ENCODE data around the gene FAM120B.

Gene FAM120B

DNA sequence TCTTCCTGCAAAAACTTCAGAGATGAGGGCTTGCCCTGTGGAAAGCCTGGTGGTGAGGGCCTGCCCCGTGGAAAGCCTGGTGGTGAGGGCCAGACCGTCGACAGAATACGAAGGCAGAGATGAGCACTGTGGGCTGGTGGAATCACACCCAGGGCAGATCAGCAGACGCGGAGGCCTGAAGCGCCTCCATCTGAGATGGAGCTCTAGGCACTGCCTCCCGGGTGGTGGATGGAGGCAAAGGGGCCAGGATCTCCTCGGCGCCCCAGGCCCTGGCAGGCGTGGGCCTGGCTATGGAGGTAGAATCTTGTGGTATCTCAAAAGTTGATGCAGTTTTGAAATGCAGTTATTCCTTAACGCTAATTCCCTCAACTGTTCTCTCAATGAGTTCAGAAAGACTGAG lies 141.8 kb downstream of the FAM120B start:
- DNase-seq, result no peak

DNA sequence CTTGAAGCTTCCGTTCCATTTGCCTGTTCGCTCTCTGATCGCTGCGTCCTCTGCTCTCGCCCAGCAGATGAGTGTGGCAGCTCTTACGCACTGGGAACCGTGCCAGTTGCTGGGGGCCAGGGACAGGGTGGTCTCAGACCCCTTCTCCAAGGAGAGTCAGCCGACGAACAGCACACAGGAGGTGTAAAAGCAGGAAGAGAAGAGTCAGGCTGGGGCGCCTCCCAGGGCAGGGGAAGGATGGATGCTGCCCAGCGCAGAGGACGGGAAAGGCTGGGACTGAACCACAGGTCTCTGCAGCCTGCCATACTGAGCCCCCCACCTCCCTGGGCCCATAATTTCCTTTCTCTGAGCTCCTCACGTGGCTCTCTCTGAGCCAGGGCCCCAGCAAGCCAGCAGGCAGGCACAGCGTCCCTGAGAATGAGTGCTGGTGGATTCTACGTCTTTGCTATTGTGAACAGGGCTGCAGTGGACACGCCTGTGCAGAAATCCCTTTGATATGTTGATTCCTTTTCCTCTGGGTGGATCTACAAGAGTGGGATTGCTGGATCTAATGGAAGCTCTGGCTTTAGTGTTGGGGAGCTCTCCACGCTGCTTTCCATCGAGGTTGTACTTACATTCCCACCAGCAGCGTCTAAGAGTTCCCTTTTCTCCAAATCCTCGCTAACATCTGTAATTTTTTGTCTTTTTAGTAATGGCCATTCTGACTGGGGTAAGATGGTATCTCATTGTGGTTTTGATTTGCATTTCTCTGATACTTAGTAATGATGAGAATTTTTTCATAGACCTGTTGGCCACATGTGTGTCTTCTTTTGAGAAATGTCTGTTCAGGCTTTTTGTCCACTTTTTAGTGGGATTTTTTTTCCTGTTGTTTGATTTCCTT lies 142.4 kb downstream of the FAM120B start:
- no peak for DNase-seq

DNA sequence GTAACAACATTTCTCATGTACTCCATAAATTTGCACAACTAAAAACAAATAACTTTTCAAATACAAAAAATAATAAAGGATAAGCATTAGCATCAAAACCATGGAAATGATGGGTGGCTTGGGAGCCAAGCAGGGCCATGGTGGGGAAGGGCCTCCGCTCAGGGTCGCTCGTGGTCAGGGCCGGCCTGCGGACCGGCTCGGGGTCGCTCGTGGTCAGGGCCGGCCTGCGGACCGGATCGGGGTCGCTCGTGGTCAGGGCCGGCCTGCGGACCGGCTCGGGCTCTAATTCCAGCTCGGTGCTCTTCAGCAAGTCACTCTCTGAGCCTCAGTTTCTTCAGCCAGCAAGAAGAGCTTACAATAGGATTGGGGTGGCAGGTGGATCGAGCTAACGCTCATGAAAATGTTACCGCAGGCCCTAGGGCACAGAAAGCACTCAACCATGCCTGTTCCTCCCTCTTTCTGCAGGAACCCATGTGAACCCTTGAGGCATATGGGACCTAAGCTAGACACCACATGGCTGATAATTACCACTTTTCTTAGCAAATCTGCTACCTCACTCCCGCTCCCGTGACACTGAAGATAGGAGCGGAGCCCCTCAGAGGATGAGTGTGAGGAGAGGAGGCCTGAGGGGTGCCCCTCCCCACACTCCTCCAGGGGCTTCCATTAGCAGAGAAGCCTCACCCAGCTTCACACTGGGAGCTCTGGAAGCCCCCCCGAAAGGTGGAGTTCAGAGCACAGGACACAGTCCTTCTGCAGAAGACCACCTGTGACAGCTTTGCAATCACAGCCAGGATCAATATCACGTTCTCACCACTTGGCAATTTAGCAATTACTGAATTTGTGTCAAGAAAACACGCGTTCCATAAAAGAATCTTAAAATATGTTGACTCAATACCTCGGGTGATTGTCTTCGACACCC lies 143.5 kb downstream of the FAM120B start:
- DNase-seq, result no peak

DNA sequence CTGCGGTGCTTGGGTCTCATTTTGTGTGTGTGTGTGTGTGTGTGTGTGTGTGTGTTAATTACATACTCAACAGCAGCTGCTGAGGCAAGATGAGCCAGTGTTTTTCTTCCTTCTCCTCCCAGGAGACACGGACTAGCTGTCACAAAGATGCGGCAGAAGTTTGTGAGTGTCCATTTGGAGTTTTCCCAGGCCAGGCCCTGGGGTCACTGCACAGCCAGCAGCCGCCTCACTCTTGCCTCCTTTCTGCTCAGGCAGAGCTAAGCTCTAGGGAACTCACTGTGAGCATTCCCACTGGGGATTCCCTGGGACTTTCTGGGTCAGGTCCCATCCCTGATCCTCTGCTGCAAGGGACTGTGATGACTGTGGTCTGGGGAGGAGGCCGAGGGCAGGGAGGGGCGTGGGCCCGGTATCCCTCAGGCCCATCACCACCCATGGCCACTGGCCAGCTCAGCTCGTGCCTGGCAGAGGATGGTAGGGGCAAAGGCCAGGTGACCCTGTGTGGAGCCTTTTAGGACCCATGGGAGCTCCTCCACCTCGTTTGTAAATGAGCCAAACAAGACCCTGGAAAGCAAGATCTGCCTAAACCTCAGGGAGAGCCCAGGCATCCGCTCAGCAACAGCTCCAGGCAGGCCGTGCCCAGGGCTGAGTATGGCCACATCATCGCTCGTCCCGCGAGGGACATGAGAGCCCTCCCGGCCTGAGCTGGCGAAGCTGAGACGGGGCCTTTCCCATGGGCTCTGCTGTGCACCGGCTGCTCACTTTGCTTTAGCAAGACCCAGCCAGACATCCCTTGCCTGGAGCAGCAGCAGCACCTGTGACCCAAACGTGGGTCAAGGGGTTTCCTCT lies 144.6 kb downstream of the FAM120B start:
- no peak for DNase-seq

DNA sequence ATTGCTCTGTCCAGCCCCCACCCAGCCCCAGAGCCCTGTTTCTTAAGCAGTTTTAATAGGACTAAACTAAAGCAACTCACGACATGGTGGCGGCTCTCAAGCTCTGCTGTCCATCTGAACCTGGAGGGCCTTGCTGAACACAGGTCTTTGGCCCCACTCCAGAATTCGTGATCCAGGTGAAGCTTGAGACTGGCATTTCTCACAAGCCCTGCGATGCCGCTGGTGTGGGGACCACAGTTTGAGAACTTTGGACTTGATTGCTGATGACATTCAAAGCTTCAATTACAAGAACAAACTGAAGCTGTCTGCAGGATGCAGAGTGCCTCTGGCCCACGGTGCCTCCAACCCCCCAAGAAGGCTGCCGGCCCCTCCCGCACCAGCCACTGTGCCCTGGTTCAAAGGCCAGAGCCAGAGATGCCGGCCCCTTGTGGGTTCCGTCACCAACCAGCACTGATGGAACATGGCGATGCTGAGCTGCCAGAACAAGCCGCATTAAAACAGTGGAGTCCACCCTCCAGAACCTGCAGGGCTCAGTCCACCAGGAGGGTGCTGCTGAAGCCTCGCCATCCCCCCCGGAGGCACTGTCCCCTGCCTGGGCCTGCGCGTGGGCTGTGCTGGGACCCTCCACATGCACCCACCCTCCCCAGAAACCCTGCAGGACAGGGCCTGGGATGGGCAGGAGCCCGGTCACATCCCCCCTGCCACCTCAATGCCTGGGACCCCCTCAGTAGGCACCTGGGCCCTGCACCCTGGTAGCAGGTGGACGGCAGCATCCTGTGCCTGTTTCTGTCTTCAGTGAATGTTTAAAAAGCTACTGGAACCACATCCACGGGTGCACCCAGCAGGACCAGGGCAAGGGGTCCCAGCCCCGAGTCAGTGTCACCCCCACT lies 145.4 kb downstream of the FAM120B start:
- no peak for DNase-seq

DNA sequence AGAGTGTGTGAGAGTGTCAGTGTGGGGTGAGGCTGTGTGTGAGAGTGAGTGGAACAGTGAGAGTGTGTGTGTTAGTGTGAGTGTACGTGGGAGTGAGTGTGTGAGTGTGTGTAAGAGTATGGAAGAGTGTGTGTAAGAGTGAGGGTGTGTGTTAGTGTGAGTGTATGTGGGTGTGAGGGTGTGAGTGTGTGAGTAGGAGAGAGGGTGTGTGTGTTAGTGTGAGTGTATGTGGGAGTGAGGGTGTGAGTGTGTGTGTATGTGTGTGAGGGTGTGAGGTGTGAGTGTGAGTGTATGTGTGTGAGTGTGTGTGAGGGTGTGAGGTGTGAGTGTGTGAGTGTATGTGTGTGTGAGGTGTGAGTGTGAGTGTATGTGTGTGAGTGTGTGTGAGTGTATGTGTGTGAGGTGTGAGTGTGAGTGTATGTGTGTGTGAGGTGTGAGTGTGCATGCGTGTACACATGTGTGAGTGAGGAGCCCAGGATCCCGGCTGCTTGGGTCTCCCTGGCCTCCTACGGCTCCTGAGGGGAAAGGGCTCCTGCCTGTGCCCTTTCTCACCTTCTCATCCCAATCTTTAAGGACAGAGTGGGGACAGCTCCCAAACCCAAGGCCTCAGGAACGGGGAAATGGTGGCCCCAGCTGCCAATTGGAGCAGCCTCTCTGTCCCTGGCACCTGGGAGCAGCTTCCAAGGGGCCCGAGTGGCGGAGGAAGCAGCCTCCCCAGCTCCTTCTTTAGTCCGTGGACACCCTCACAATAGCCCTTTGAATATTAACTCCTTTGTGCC lies 146.4 kb downstream of the FAM120B start:
- DNase-seq, result no peak

DNA sequence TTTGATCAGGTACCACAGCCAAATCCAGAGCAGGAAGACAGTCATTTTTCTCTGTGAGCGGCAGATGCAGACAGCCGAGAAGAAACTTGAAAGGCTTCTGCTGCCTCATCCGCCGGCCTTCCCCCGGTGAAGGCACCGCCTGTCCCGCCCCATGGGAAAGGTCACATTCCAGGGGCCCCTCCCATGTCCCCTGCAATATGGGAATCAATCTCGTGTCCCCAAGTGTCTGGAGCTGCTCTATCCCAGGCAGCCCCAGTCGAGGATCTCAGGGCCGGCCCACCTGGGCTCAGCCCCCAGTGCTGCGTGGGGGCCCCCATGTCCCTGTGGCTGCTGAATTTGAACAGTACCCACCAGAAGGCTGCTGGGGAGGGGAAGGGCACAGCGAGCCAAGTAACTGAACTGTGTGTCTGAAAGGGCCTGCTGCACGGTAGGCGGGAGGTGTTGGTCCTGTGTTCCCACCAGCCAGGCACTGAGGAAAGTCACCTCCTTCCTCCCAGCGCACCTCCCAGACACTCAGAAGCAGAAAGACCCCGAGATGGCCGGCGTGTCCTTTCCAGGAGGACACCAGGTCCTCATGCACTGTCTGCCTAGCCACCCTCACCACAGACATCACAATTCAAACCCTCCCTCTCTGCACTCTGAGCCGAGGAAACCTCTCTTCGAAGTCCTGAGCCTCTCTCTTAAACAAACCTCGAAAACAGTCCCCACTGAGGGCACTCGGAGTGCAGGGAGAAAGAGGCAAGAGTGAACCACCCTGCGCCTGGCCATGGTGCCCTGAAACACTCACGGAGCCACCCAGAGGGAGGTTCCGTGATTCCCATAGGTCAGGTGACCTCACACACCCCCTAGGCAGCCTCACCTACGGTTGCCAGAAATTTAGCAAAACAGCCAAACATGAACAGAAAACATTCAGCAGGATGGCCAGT lies 147.3 kb downstream of the FAM120B start:
- DNase-seq, result no peak

DNA sequence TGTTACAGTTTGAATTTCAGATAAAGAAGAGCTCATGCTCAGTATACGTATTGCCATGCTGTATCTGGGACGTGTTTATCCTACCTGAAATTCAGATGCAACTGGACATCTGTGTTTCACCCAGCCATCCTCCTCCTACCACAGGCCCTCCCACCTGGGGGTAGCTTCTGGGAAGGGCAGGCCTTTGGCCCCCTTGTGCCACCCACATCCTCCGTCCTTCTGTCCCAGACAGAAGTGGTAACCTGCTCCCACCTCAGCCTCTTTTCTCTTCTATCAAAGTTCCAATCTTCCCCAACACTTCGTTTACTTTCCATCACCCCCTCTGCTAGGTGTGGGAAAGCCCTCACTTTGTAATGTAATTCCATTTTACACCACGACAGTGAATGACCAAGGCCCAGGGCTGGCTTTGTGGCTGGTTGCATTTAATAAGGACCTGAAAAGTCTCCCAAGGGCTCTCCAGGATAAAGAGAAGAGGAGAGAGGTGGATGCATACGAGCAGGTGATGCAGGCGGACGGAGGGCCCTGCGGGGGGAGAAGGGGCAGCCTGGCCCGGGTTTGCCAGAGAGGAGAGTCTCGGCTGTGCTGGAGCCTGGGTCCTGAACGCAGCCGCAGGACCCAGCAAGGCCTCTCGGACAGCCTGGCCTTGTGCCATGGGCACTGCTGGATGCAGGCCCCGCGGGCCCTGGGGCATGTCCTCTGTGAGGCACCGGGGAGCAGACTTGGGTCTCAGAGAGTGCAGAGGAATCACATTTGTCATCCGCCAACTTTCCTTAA lies 148.1 kb downstream of the FAM120B start:
- DNase-seq, result no peak

DNA sequence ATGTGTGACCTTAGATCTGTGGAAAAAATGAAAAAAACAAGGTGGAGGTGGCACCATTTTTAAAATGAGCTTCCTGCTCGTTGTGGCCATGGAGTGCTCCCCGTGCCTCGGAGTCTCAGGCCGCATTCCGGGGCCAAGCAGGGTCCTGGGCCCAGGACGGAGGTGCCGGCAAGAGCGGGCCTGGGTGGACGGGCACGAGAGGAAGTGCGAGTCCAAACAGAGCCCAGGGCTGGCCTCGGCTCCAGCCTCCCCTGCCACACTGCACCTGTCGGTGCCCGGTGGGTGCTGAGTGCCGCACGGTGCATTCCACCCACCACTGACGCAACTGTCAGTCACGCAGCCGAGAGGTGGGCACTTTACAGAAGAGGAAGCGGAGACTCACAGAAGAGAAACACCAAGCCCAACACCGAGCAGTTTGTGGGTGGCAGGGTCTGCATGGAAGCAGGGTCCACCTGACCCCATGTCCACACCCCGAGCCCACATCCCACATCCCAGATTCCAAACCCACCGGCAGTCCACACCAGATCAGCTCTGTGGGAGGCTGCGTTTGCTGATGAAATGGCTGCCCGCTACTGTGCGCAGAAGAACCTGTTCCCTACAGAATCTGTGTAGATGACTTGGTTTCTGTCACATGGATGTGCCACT lies 148.9 kb downstream of the FAM120B start:
- no peak for DNase-seq

DNA sequence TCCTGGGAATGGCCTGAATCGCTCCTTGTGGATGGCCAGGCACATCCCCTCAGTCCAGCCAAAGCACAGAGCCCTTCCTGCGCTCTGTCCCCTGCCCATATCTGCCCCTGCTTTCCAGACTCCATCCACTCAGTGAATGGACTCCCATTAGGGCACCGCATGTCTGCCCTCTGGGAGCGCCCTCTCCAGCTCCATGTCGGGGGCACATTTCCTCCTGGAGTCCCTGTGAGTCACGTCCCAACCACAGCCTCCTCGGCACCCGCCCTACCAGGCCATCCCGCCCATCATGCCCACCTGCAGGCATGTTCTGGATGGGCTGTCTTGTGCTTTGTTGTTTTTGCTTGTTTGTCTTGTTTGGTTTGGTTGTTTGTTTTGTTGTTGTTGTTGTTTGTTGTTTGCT lies 149.8 kb downstream of the FAM120B start:
- no peak for DNase-seq

Measured in femur (tissue), 1 donor.